SK-N-SH (cell line): ENCODE measurements around the gene IFNL2. TPM values are rescaled to one million over a fixed set of nuclear protein-coding genes. Genes with fewer than 3 reads are reported as not detected.

Experiments
- CTCF ChIA-PET: fragments of 300-600, 350-600 bp; formaldehyde crosslinking; extraction: SDS; loops from one replicate; lab custom pipeline; 2021; lab: Yijun Ruan, JAX
- POLR2A ChIA-PET: fragments of 350-600 bp; sonication (Branson Sonifier 250); formaldehyde crosslinking; extraction: SDS; loops from one replicate; lab custom pipeline; 2020; ENCODE audit warnings: antibody characterized with exemption, inconsistent platforms; lab: Yijun Ruan, JAX
- DNase-seq: peaks from one replicate; pipeline ENCODE4 v3.0.0; 2012
- H2AFZ ChIP-seq: fragments of 200-600 bp; sonication (generic); 2 replicates; pipeline ENCODE4 v1.8.1; 2016; ENCODE audit warnings: antibody characterized with exemption, mild to moderate bottlenecking, low read depth
- H3F3A ChIP-seq: fragments of 200-600 bp; sonication (generic); replicated peaks from 2 replicates; pipeline ENCODE3; 2016; ENCODE audit warnings: antibody characterized with exemption, mild to moderate bottlenecking; ENCODE audit not compliant: insufficient read depth
- H3K27ac ChIP-seq, 2 experiments: fragments of 200-500 bp in 1 of 2; fragments of 200-600 bp in 1 of 2; sonication (Bioruptor generic) in 1 of 2; sonication (generic), shearing (Covaris generic) in 1 of 2; 2 replicates each; pipeline versions ENCODE4 v1.5.1 to v1.6.1; 2014 to 2016; ENCODE audit warnings: low read depth in 2 of 2, inconsistent platforms in 1 of 2, low read length in 1 of 2, mild to moderate bottlenecking in 1 of 2, mixed read lengths in 1 of 2
- H3K27me3 ChIP-seq: fragments of 200-600 bp; sonication (generic), shearing (Covaris generic); 2 replicates; pipeline ENCODE4 v1.6.1; 2016; ENCODE audit warnings: mixed run types; ENCODE audit not compliant: insufficient read depth
- H3K36me3 ChIP-seq, 2 experiments: fragments of 200-500 bp in 1 of 2; fragments of 200-600 bp in 1 of 2; sonication (Bioruptor generic) in 1 of 2; sonication (generic) in 1 of 2; replicated peaks in 1 of 2; 2 replicates each; pipeline versions ENCODE3 to v1.5.1; 2014 to 2016; ENCODE audit warnings: low read length in 1 of 2, mild to moderate bottlenecking in 1 of 2; ENCODE audit not compliant: insufficient read depth in 2 of 2, control insufficient read depth in 1 of 2
- H3K4me1 ChIP-seq, 2 experiments: fragments of 200-500 bp in 1 of 2; fragments of 200-600 bp in 1 of 2; sonication (Bioruptor generic) in 1 of 2; sonication (generic), shearing (Covaris generic) in 1 of 2; 2 replicates each; pipeline versions ENCODE4 v1.5.1 to v1.6.1; 2014 to 2016; ENCODE audit warnings: low read depth in 1 of 2, low read length in 1 of 2, mixed run types in 1 of 2; ENCODE audit not compliant: insufficient read depth in 2 of 2, control insufficient read depth in 1 of 2
- H3K4me2 ChIP-seq: fragments of 200-600 bp; sonication (generic), shearing (Covaris generic); 2 replicates; pipeline ENCODE4 v1.6.1; 2017; ENCODE audit warnings: mixed run types
- H3K4me3 ChIP-seq, 2 experiments: fragments of 200-500 bp in 1 of 2; fragments of 200-600 bp in 1 of 2; sonication (Bioruptor generic) in 1 of 2; sonication (generic), shearing (Covaris generic) in 1 of 2; 2 replicates each; pipeline versions ENCODE4 v1.5.1 to v1.8.1; 2014 to 2016; ENCODE audit warnings: low read depth in 2 of 2, inconsistent platforms in 1 of 2, low read length in 1 of 2, mild to moderate bottlenecking in 1 of 2, mixed read lengths in 1 of 2, moderate library complexity in 1 of 2
- H3K79me2 ChIP-seq: fragments of 200-600 bp; sonication (generic); 2 replicates; pipeline ENCODE4 v1.8.1; 2017; ENCODE audit warnings: mild to moderate bottlenecking; ENCODE audit not compliant: insufficient read depth
- H3K9ac ChIP-seq: fragments of 200-600 bp; sonication (generic); 2 replicates; pipeline ENCODE4 v1.6.1; 2017; ENCODE audit warnings: mixed run types
- H3K9me2 ChIP-seq: fragments of 200-600 bp; sonication (generic); 2 replicates; pipeline ENCODE4 v1.6.1; 2017; ENCODE audit warnings: mixed run types
- H3K9me3 ChIP-seq: fragments of 200-600 bp; sonication (generic); 2 replicates; pipeline ENCODE4 v1.6.1; 2017; ENCODE audit warnings: mixed run types, mild to moderate bottlenecking, moderate library complexity
- H4K20me1 ChIP-seq: fragments of 200-600 bp; sonication (generic); 2 replicates; pipeline ENCODE4 v1.6.1; 2017; ENCODE audit warnings: mild to moderate bottlenecking, mixed run types; ENCODE audit not compliant: insufficient read depth
- ELF1 ChIP-seq: IDR thresholded peaks from 2 replicates; pipeline ENCODE4 v1.4.0; 2012
- EP300 ChIP-seq, 2 experiments: IDR thresholded peaks; 2 replicates each; pipeline versions ENCODE4 v1.4.0 to v1.6.1; 2012; ENCODE audit warnings: borderline replicate concordance in 1 of 2, low read depth in 1 of 2, low read length in 1 of 2
- EZH2phosphoT487 ChIP-seq: fragments of 200-600 bp; sonication (generic); IDR thresholded peaks from 2 replicates; pipeline ENCODE4 v1.6.1; 2017; ENCODE audit warnings: low read depth, mixed run types, mild to moderate bottlenecking, antibody characterized with exemption, moderate library complexity, borderline replicate concordance
- FOSL2 ChIP-seq: IDR thresholded peaks from 2 replicates; pipeline ENCODE4 v1.4.0; 2012; ENCODE audit warnings: low read depth, mild to moderate bottlenecking, moderate library complexity, borderline replicate concordance
- GABPA ChIP-seq: IDR thresholded peaks from 2 replicates; pipeline ENCODE4 v1.4.0; 2012; ENCODE audit warnings: low read depth, mild to moderate bottlenecking
- GATA2 ChIP-seq: sonication (generic); formaldehyde crosslinking; IDR thresholded peaks from 2 replicates; pipeline ENCODE4 v1.5.0; 2020; ENCODE audit warnings: mild to moderate bottlenecking, missing genetic modification reagents
- JUND ChIP-seq: IDR thresholded peaks from 2 replicates; pipeline ENCODE4 v1.4.0; 2012
- PBX3 ChIP-seq: IDR thresholded peaks from 2 replicates; pipeline ENCODE4; 2012
- REST ChIP-seq: IDR thresholded peaks from 2 replicates; pipeline ENCODE4 v1.6.1; 2012; ENCODE audit warnings: mild to moderate bottlenecking, low read depth, low read length, moderate library complexity
- SMC3 ChIP-seq: IDR thresholded peaks from 2 replicates; pipeline ENCODE4 v1.6.1; 2012; ENCODE audit warnings: low read depth, low read length, improper control_type of control experiment
- TEAD4 ChIP-seq: IDR thresholded peaks from 2 replicates; pipeline ENCODE4 v1.4.0; 2012; ENCODE audit warnings: mild to moderate bottlenecking, borderline replicate concordance; ENCODE audit not compliant: insufficient read depth
- USF1 ChIP-seq: IDR thresholded peaks from 2 replicates; pipeline ENCODE4 v1.4.0; 2012; ENCODE audit warnings: low read depth, borderline replicate concordance
- YY1 ChIP-seq: IDR thresholded peaks from 2 replicates; pipeline ENCODE4 v1.4.0; 2012; ENCODE audit warnings: low read depth, mild to moderate bottlenecking
- WGBS: methylation state at CpG from one replicate; pipeline ENCODE4 v1.1.6; 2017; ENCODE audit warnings: low lambda C conversion rate; 5-methylcytosine and 5-hydroxymethylcytosine counted together
- polyA plus RNA-seq, 3 experiments: library from polyadenylated mRNA; depleted of rRNA; stranded (reverse); fragments of >200 nt; gene quantifications; 2 replicates each; pipeline ENCODE4 v1.2.3, GENCODE V29; 2012

The IFNL2 gene
- polyA plus RNA-seq, 1 of the 3 experiments (the other 2 are of a cell fraction): not detected

GRCh38 chr19:39303373-39304184 is 35.4 kb downstream of the IFNL2 start:
- 61% methylated on average over 8 of the region's 10 CpGs for WGBS
- POLR2A ChIA-PET: interaction anchor here (0.8 kb wide), 1 partner anchor 20 kb away, joined by 7 read pairs; no protein-coding TSS in a partner anchor

GRCh38 chr19:39304185-39304513 is 36.0 kb downstream of the IFNL2 start:
- no peaks in the 10 kb centered on the region for H3K9me3 ChIP-seq
- no peaks in the 10 kb centered on the region for H3K4me1 ChIP-seq
- H3K79me2 ChIP-seq: no peaks in the 10 kb centered on the region
- no peak overlapping the region for H3K4me2 ChIP-seq
- no peaks in the 10 kb centered on the region for H3F3A ChIP-seq
- DNase-seq: no peak
- no peaks in the 10 kb centered on the region for H3K27me3 ChIP-seq
- H3K36me3 ChIP-seq: no peaks in the 10 kb centered on the region
- ChIA-PET POLR2A (interaction anchor here (0.6 kb wide), 1 partner anchor 239 kb away, joined by 3 read pairs; no protein-coding TSS in a partner anchor), CTCF (interaction anchor here (0.8 to 1.3 kb wide), 4 partner anchors 23 to 182 kb away, joined by 3 to 6 read pairs (median 3); no protein-coding TSS in a partner anchor)
- no peaks in the 10 kb centered on the region for H4K20me1 ChIP-seq
- no peak overlapping the region for H3K9ac ChIP-seq
- H2AFZ ChIP-seq: no peak overlapping the region
- H3K4me3 ChIP-seq: no peak overlapping the region
- no peak overlapping the region for H3K27ac ChIP-seq
- TF ChIP-seq GATA2: no peak
- TF ChIP-seq SMC3: no peak
- TF ChIP-seq TEAD4: no peak
- no peak for TF ChIP-seq USF1
- no peak for TF ChIP-seq GABPA
- no peak for TF ChIP-seq JUND
- TF ChIP-seq FOSL2: no peak
- no peak for TF ChIP-seq EP300 (IDR thresholded peaks at IDR 0.05; ENCODE audit: borderline replicate concordance in 1 of 2, low read depth in 1 of 2, low read length in 1 of 2)
- no peak for TF ChIP-seq REST
- no peak for TF ChIP-seq PBX3
- no peak for TF ChIP-seq EZH2phosphoT487
- H3K9me2 ChIP-seq: no peaks in the 10 kb centered on the region

More at GRCh38 chr19:39303373-39304184, 35.4 kb downstream of the IFNL2 start:
- Histone ChIP-seq H4K20me1 (no peaks in the 10 kb centered on the region), H3K9ac (no peak overlapping the region), H3K4me1 (no peaks in the 10 kb centered on the region), H3K27ac (no peak overlapping the region), H3K9me2 (no peaks in the 10 kb centered on the region), H2AFZ (no peak overlapping the region), H3K27me3 (no peaks in the 10 kb centered on the region), H3K4me3 (no peak overlapping the region), H3K79me2 (no peaks in the 10 kb centered on the region), H3K9me3 (no peaks in the 10 kb centered on the region), H3K36me3 (no peaks in the 10 kb centered on the region), H3K4me2 (no peak overlapping the region), H3F3A (no peaks in the 10 kb centered on the region)
- CTCF ChIA-PET: interaction anchor here (0.8 to 1.3 kb wide), 5 partner anchors 9 to 181 kb away, joined by 3 to 6 read pairs (median 3); no protein-coding TSS in a partner anchor
- TF ChIP-seq YY1 (no peak), ELF1 (no peak)
- no peak for DNase-seq
